GM12878 (cell line): ENCODE results near the gene FAM184B. TPM values are rescaled to one million over a fixed set of nuclear protein-coding genes. Genes with fewer than 3 reads are reported as not detected.
A peak's percentile ranks its signal among the peaks of the same experiment; 100 is the strongest.

Experiments
- ATAC-seq: fragments of 200-7000 bp; cut with Tn5 transposase; 3 replicates; pipeline ENCODE4 v1.9.1; 2020; ENCODE audit warnings: mild to moderate bottlenecking, moderate library complexity
- BruUV-seq: library from RNA; stranded (reverse); fragments of 400-500 nt; replicated peaks from 2 replicates; lab custom pipeline; 2021; lab: Mats Ljungman, UMichigan
- CTCF ChIA-PET: fragments of 300-600 bp; sonication (Branson Sonifier 250); formaldehyde crosslinking; extraction: SDS; loops from one replicate; lab custom pipeline; 2021; ENCODE audit warnings: inconsistent platforms; lab: Yijun Ruan, JAX
- POLR2A ChIA-PET: fragments of 350-600 bp; formaldehyde crosslinking; extraction: SDS; loops from one replicate; lab custom pipeline; 2021; ENCODE audit warnings: inconsistent platforms; lab: Charles Lee
- RAD21 ChIA-PET: fragments of 300-600 bp; sonication (Branson Sonifier 250); formaldehyde crosslinking; loops from one replicate; lab custom pipeline; 2023; ENCODE audit warnings: antibody characterized with exemption; ENCODE audit not compliant: unreplicated experiment; lab: Charles Lee
- SMC1A ChIA-PET: fragments of 300-600 bp; sonication (Branson Sonifier 250); formaldehyde crosslinking; loops from one replicate; lab custom pipeline; 2023; ENCODE audit not compliant: unreplicated experiment, uncharacterized antibody; lab: Charles Lee
- DNase-seq: peaks from one replicate; pipeline ENCODE4 v3.0.0-alpha.2; 2011; ENCODE audit warnings: low read depth, low spot score
- FAIRE-seq: peaks from 3 replicates; lab custom pipeline; 2011; peaks lifted over from hg19 to GRCh38; lab: Jason Lieb, UNC
- H2AFZ ChIP-seq: 2 replicates; pipeline ENCODE4 v1.6.0; 2011; ENCODE audit warnings: low read depth, low read length, control low read depth; ENCODE audit not compliant: control insufficient read depth
- H3K27ac ChIP-seq: 2 replicates; pipeline ENCODE4 v1.5.1; 2011; ENCODE audit warnings: control low read depth; ENCODE audit not compliant: control insufficient read depth, insufficient read depth
- H3K27me3 ChIP-seq, 2 experiments: replicated peaks in 1 of 2; 2 replicates each; pipeline versions ENCODE4 v1.6.0 to v1.6.1; 2011; ENCODE audit warnings: low read length in 1 of 2; ENCODE audit not compliant: control insufficient read depth in 2 of 2, insufficient read depth in 2 of 2
- H3K36me3 ChIP-seq, 2 experiments: 2 replicates each; pipeline ENCODE4 v1.5.1; 2011; ENCODE audit warnings: low read length in 1 of 2; ENCODE audit not compliant: control insufficient read depth in 2 of 2, insufficient read depth in 2 of 2
- H3K4me1 ChIP-seq: 2 replicates; pipeline ENCODE4 v1.6.1; 2011; ENCODE audit warnings: mild to moderate bottlenecking, low read length, moderate library complexity, mixed read lengths; ENCODE audit not compliant: control insufficient read depth, insufficient read depth
- H3K4me2 ChIP-seq: 2 replicates; pipeline ENCODE4 v1.6.0; 2011; ENCODE audit warnings: control low read depth; ENCODE audit not compliant: control insufficient read depth, insufficient read depth
- H3K4me3 ChIP-seq: fragments of 200-600 bp; sonication (generic); 2 replicates; pipeline ENCODE4 v1.5.1; 2016
- H3K79me2 ChIP-seq: 2 replicates; pipeline ENCODE4 v1.6.0; 2011; ENCODE audit warnings: low read length; ENCODE audit not compliant: control insufficient read depth, insufficient read depth
- H3K9ac ChIP-seq: 2 replicates; pipeline ENCODE4 v1.8.0; 2011; ENCODE audit warnings: low read length, control low read depth, mixed read lengths; ENCODE audit not compliant: control insufficient read depth, insufficient read depth
- H3K9me3 ChIP-seq: replicated peaks from 3 replicates; pipeline ENCODE4 v1.5.1; 2011; ENCODE audit warnings: mild to moderate bottlenecking, low read length; ENCODE audit not compliant: control insufficient read depth, insufficient read depth
- H4K20me1 ChIP-seq: 2 replicates; pipeline ENCODE4 v1.6.0; 2011; ENCODE audit not compliant: control insufficient read depth, insufficient read depth
- CBFB ChIP-seq: IDR thresholded peaks from 2 replicates; pipeline ENCODE4 v1.6.1; 2016; ENCODE audit warnings: antibody characterized with exemption, low read depth
- MLLT1 ChIP-seq: fragments of 450-650 bp; IDR thresholded peaks from 2 replicates; pipeline ENCODE4 v1.6.1; 2016; ENCODE audit warnings: mild to moderate bottlenecking
- ZNF592 ChIP-seq: fragments of 450-650 bp; IDR thresholded peaks from 2 replicates; pipeline ENCODE4 v1.6.1; 2017; ENCODE audit warnings: mild to moderate bottlenecking, moderate library complexity
- WGBS: methylation state at CpG from one replicate; pipeline ENCODE4 v1.1.6; 2016; ENCODE audit warnings: low lambda C conversion rate; ENCODE audit not compliant: insufficient replicate concordance, insufficient coverage; ENCODE audit errors: missing lambda C conversion rate; 5-methylcytosine and 5-hydroxymethylcytosine counted together
- in situ Hi-C: fragments of 300-500 bp; cut with MboI; formaldehyde crosslinking; loops from 9 replicates; pipeline ENCODE4 v1.14.3; 2018; ENCODE audit warnings: mixed read lengths
- intact Hi-C: fragments of 100-400 bp; cut with micrococcal nuclease; formaldehyde crosslinking; loops from one replicate; pipeline ENCODE4 v1.14.2; 2022; ENCODE audit not compliant: unreplicated experiment
- polyA plus RNA-seq, 11 experiments: library from polyadenylated mRNA; depleted of rRNA in 4 of 11; unstranded in 6 of 11; stranded (reverse) in 5 of 11; fragments of >200 nt; fragmentation: Nextera tagmentation in 4 of 11; fragmentation: Illumina TruSeq in 1 of 11; extraction: Ambion mirVana in 4 of 11; extraction: Trizol in 1 of 11; gene quantifications; 1 replicate in 1 of 11; 2 replicates in 10 of 11; pipeline versions ENCODE4 v1.2.1 to v1.2.3, GENCODE V29; 2011 to 2016; ENCODE audit warnings: inconsistent platforms in 2 of 11, missing spikeins in 2 of 11, low read depth in 1 of 11
- total RNA-seq, 4 experiments: library from RNA; depleted of rRNA in 3 of 4; stranded (reverse); fragments of >200 nt in 3 of 4; fragmentation: Illumina TruSeq in 1 of 4; extraction: Trizol in 1 of 4; gene quantifications; 2 replicates each; pipeline versions ENCODE4 v1.2.1 to v1.2.3, GENCODE V29; 2013 to 2021
- TF ChIP-seq, protein P1 (sequence below): fragments of 450-650 bp; IDR thresholded peaks from 2 replicates; pipeline ENCODE4 v1.6.1; 2017; ENCODE audit warnings: low read depth, mild to moderate bottlenecking, moderate library complexity

FAM184B gene
- total and polyA plus RNA-seq, 10 of the 15 experiments (the other 5 are each of a cell fraction or from before 2014, with no cell fraction given), result under 0.01 TPM; not detected in 9

- ChIA-PET POLR2A (interaction anchor here (0.6 to 1.5 kb wide), 2 partner anchors 10 to 331 kb away, joined by 3 to 5 read pairs; no protein-coding TSS in a partner anchor), CTCF (interaction anchor here (1.1 to 7.1 kb wide), 10 partner anchors 9 to 259 kb away, joined by 3 to 93 read pairs (median 8); partner anchors contain the start of gene MED28), RAD21 (interaction anchor here (0.7 to 6.8 kb wide), 6 partner anchors 10 to 265 kb away, joined by 3 to 63 read pairs (median 4); no protein-coding TSS in a partner anchor), SMC1A (interaction anchor here (1.0 to 7.6 kb wide), 5 partner anchors 9 to 260 kb away, joined by 3 to 68 read pairs (median 5); partner anchors contain the start of gene LAP3)
- no peak for FAIRE-seq
- ATAC-seq, result no peak
- no TSS peak for BruUV-seq
- H3K9ac ChIP-seq, result peak overlapping the region; percentile 48
- peak overlapping the region; percentile 52 for H3K4me2 ChIP-seq
- no peak overlapping the region for H2AFZ ChIP-seq
- TF ChIP-seq ZNF592, result 0 out of 2 replicates have a peak, but pooled peaks have one; percentile 0
- TF ChIP-seq, protein P1, sequence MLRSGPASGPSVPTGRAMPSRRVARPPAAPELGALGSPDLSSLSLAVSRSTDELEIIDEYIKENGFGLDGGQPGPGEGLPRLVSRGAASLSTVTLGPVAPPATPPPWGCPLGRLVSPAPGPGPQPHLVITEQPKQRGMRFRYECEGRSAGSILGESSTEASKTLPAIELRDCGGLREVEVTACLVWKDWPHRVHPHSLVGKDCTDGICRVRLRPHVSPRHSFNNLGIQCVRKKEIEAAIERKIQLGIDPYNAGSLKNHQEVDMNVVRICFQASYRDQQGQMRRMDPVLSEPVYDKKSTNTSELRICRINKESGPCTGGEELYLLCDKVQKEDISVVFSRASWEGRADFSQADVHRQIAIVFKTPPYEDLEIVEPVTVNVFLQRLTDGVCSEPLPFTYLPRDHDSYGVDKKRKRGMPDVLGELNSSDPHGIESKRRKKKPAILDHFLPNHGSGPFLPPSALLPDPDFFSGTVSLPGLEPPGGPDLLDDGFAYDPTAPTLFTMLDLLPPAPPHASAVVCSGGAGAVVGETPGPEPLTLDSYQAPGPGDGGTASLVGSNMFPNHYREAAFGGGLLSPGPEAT, result 0 out of 2 replicates have a peak, but pooled peaks have one; percentile 42
- TF ChIP-seq MLLT1, result 0 out of 2 replicates have a peak, but pooled peaks have one; percentile 26
- TF ChIP-seq CBFB, result no peak
- H3K79me2 ChIP-seq, result peaks cover 77% of the 10 kb centered on the region
- H3K36me3 ChIP-seq, result peaks cover 9 to 21% of the 10 kb centered on the region in 2 experiments; a peak in 3 of 4 replicates
- H3K9me3 ChIP-seq, result no peaks in the 10 kb centered on the region
- in situ Hi-C loops, result loop anchor here (5.0 kb wide), 1 partner anchor 260 kb away; no protein-coding TSS in a partner anchor
- peaks cover 8% of the 10 kb centered on the region for H3K4me1 ChIP-seq
- H3K27ac ChIP-seq, result peak overlapping the region; percentile 62
- H3K27me3 ChIP-seq, result no peaks in the 10 kb centered on the region; a peak in 1 of 4 replicates
- no peak for DNase-seq
- H4K20me1 ChIP-seq, result peaks cover 4% of the 10 kb centered on the region; the same call in 1 of the 2 replicates
- intact Hi-C loops, result loop anchor here (5.0 kb wide), 2 partner anchors 45 to 140 kb away; no protein-coding TSS in a partner anchor
- peak overlapping the region; percentile 72 for H3K4me3 ChIP-seq
- WGBS, result 71% methylated on average over 6 of the region's 6 CpGs
These were observed 26.0 kb upstream of the FAM184B start for GRCh38 chr4:17807446-17807845.
